Testis (tissue), 2 donors: ENCODE measurements around the gene CAMTA1.

Experiments
- CTCF ChIP-seq, 3 experiments: fragments of 450-650 bp in 2 of 3; fragments of 200-600 bp in 1 of 3; sonication (generic) in 1 of 3; IDR thresholded peaks; one replicate each; pipeline ENCODE4 v1.5.1; 2016 to 2019; ENCODE audit warnings: antibody characterized with exemption in 3 of 3, mild to moderate bottlenecking in 2 of 3, moderate library complexity in 1 of 3
- POLR2A ChIP-seq: fragments of 450-650 bp; IDR thresholded peaks from one replicate; pipeline ENCODE4 v1.6.1; 2017; ENCODE audit warnings: antibody characterized with exemption, mild to moderate bottlenecking, moderate library complexity

DNA sequence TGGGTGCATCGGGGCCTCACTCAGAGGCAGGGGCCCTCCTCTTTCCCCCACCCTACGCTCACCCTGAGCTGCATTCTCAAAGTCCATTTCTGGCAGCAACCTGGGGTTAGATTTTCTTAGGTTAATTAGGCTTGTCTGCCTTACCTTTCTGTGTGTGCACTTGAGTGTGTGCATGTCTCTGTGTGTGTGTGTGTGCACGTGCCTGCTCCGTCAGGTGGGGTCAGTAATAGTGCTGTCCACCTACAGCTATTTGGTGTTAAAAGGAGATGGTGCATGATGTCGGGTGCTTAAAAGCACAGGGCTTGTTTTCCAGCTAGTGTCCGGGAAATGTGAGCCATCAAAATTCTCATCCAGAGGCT lies 257.9 kb downstream of the CAMTA1 start:
- TF ChIP-seq CTCF (IDR thresholded peaks at IDR 0.05) (no peak), POLR2A (no peak)
